Measurements from ENCODE around the gene FAM53B. TPM values are rescaled to one million over a fixed set of nuclear protein-coding genes. Genes with fewer than 3 reads are reported as not detected.

Gene FAM53B
- total RNA-seq, 1 experiment from 2014 or later = 14.9 TPM

DNA sequence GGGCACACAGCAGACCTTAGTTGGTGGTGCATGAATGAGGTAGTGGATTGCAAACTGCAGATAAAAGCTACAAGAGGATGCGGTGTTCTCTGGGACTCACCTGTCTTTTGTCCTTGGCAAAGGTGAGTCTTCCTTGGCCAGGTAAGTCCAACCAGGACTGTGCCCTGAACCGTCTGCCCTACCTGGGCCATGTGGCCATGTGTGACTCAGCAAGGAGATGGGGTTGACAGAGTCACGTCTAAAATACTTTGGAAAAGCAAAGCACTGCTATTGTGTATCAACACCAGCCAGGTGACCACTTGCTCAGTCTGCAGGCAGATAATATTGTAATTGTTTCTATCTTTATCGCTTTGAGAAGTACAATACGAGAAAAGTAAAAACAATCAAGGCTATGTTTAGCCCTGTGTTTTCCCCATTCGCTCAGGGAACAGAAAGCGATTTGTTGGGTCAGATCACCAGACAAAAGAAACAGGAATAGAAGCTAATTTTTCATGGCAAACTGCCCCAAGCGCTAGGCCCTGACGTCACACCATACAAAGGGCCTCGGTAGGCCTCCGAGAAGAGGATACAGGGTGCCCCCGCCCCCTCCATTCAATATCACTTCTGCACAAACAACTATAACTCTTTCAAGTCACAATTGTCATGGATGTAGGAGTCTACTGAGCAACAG lies 57.3 kb downstream of the FAM53B start:
- Mint-ChIP-seq H3K27me3 (ENCODE audit: insufficient read depth, unreplicated experiment) (no peaks in the 10 kb centered on the region), H3K4me1 (ENCODE audit: insufficient read depth, unreplicated experiment) (peaks cover 10% of the 10 kb centered on the region), H3K4me3 (ENCODE audit: unreplicated experiment) (no peak overlapping the region), H3K27ac (ENCODE audit: low read depth, unreplicated experiment) (no peak overlapping the region), H3K9me3 (ENCODE audit: unreplicated experiment) (no peaks in the 10 kb centered on the region), H3K36me3 (ENCODE audit: insufficient read depth, unreplicated experiment) (peaks cover 34% of the 10 kb centered on the region)
- CTCF ChIA-PET = interaction anchor here (0.5 to 0.6 kb wide), 2 partner anchors 55 to 236 kb away, joined by 3 read pairs; no protein-coding TSS in a partner anchor
- no TSS peak for BruUV-seq (replicated peaks)
- intact Hi-C loops (cut with micrococcal nuclease) = no loop called here
- POLR2A ChIA-PET = interaction anchor here (0.6 to 1.3 kb wide), 4 partner anchors 15 to 55 kb away, joined by 3 to 4 read pairs (median 3); no protein-coding TSS in a partner anchor
- TF ChIP-seq, protein P1, sequence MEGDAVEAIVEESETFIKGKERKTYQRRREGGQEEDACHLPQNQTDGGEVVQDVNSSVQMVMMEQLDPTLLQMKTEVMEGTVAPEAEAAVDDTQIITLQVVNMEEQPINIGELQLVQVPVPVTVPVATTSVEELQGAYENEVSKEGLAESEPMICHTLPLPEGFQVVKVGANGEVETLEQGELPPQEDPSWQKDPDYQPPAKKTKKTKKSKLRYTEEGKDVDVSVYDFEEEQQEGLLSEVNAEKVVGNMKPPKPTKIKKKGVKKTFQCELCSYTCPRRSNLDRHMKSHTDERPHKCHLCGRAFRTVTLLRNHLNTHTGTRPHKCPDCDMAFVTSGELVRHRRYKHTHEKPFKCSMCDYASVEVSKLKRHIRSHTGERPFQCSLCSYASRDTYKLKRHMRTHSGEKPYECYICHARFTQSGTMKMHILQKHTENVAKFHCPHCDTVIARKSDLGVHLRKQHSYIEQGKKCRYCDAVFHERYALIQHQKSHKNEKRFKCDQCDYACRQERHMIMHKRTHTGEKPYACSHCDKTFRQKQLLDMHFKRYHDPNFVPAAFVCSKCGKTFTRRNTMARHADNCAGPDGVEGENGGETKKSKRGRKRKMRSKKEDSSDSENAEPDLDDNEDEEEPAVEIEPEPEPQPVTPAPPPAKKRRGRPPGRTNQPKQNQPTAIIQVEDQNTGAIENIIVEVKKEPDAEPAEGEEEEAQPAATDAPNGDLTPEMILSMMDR (IDR thresholded peaks at IDR 0.05; ENCODE audit: unreplicated experiment) = no peak
- no peak for DNase-seq (ENCODE audit: unreplicated experiment)

DNA sequence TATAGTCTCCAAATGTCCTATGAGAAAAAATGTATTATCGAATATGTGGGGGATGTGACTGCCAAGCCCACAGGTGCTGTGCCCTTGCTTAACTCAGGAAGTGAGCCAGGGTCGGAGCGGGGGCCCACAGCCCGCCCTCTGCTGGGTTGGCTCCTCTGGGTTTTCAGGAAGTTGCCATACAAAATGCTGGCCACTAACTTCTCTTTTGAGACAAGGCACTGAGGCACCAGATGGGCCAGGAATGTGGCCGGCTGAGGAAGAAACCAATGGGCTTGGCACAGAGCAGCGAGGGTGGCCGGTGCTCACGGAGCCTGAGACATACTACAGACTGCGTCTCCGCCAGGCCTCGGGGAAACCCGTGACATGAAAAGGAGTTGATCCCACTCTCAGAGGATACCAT lies 58.9 kb downstream of the FAM53B start:
- H3K36me3 Mint-ChIP-seq (ENCODE audit: insufficient read depth, unreplicated experiment) = peaks cover 39% of the 10 kb centered on the region
- H3K27ac Mint-ChIP-seq (ENCODE audit: low read depth, unreplicated experiment) = no peak overlapping the region
- H3K4me3 Mint-ChIP-seq (ENCODE audit: unreplicated experiment) = no peak overlapping the region
- no peak for DNase-seq (ENCODE audit: unreplicated experiment)
- TF ChIP-seq, protein P1 (IDR thresholded peaks at IDR 0.05; ENCODE audit: unreplicated experiment) = no peak
- BruUV-seq (replicated peaks) = no TSS peak
- ChIA-PET CTCF (no interaction called here), POLR2A (interaction anchor here (0.7 kb wide), 1 partner anchor 76 kb away, joined by 3 read pairs; no protein-coding TSS in a partner anchor)
- no peaks in the 10 kb centered on the region for H3K27me3 Mint-ChIP-seq (ENCODE audit: insufficient read depth, unreplicated experiment)
- H3K9me3 Mint-ChIP-seq (ENCODE audit: unreplicated experiment) = no peaks in the 10 kb centered on the region
- peaks cover 10% of the 10 kb centered on the region for H3K4me1 Mint-ChIP-seq (ENCODE audit: insufficient read depth, unreplicated experiment)
- intact Hi-C loops (cut with micrococcal nuclease) = no loop called here

DNA sequence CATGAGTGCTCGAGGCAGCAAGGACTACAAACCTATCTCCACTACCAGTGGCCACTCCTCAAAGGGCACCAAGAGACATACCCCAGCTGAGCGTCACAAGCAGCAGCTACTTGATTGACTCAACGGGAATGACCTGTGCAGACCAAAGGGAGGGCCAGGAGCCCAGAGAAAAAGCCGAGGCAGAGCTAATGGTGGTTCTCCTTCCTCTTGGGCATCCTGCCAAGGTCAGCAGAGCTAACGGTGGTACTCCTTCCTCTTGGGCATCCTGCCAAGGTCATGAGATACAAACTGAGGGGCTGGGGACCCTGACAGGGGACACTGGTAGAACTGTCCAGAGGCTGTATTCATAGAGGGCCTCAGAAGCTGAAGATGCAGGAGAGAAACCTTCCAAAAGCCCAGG lies 60.4 kb downstream of the FAM53B start:
- Mint-ChIP-seq H3K4me1 (ENCODE audit: insufficient read depth, unreplicated experiment) (peaks cover 1% of the 10 kb centered on the region), H3K36me3 (ENCODE audit: insufficient read depth, unreplicated experiment) (peaks cover 31% of the 10 kb centered on the region), H3K9me3 (ENCODE audit: unreplicated experiment) (no peaks in the 10 kb centered on the region), H3K27me3 (ENCODE audit: insufficient read depth, unreplicated experiment) (no peaks in the 10 kb centered on the region), H3K27ac (ENCODE audit: low read depth, unreplicated experiment) (no peak overlapping the region), H3K4me3 (ENCODE audit: unreplicated experiment) (no peak overlapping the region)
- no peak for DNase-seq (ENCODE audit: unreplicated experiment)
- intact Hi-C loops (cut with micrococcal nuclease) = no loop called here
- BruUV-seq (replicated peaks) = no TSS peak
- ChIA-PET CTCF (interaction anchor here (0.6 to 1.5 kb wide), 2 partner anchors 12 to 57 kb away, joined by 3 to 5 read pairs; no protein-coding TSS in a partner anchor), POLR2A (no interaction called here)
- TF ChIP-seq, protein P1 (IDR thresholded peaks at IDR 0.05; ENCODE audit: unreplicated experiment) = no peak

DNA sequence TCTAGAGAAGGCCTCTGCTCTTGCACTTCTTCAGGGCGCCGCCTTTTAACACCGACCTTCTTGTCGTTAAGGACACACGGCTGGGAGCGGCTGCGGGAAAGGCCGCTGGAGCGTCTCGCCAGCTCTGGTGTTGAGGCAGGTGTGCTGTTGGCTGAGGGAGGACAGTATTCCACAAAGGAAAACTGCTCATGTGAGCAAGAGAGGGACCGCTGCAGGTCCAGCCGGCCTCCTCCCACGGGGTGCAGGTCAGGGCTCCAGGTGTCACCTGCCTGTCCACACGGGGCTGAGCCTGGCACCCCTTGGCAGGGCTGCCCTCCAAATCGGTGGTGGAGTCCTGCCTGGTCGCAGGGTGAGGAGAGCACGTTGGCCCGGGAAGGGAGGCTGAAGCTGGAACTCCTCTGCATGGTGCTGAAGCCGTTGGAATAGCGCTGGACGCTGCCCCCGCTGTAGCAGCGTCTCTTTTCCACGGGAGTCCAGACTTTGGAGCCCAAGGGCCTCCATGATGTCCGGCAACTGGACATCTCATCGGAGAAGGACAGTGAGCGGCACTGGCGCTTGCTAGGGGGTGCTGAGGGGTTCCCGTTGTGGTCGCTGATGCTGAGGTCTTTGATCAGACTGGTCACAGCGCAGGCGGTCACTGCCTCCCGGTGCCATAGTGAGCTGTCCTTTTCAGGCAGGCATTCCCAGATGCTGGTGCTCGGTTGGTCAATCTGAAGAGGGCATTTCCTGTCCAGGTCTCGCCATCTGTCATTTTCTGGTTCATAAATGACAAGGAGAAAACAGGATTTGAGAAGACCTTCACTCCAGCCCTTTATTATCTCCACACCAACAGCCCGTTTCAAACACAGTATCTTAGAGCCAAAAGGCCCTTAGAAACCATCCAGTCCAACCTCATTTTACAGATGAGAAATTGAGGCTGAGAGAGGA lies 62.3 kb downstream of the FAM53B start:
- H3K27me3 Mint-ChIP-seq (ENCODE audit: insufficient read depth, unreplicated experiment) = no peaks in the 10 kb centered on the region
- no peaks in the 10 kb centered on the region for H3K9me3 Mint-ChIP-seq (ENCODE audit: unreplicated experiment)
- H3K27ac Mint-ChIP-seq (ENCODE audit: low read depth, unreplicated experiment) = no peak overlapping the region
- TF ChIP-seq, protein P1 (IDR thresholded peaks at IDR 0.05; ENCODE audit: unreplicated experiment) = no peak
- no peak for DNase-seq (ENCODE audit: unreplicated experiment)
- ChIA-PET POLR2A (no interaction called here), CTCF (no interaction called here)
- H3K4me1 Mint-ChIP-seq (ENCODE audit: insufficient read depth, unreplicated experiment) = no peaks in the 10 kb centered on the region
- no peak overlapping the region for H3K4me3 Mint-ChIP-seq (ENCODE audit: unreplicated experiment)
- BruUV-seq (replicated peaks) = no TSS peak
- intact Hi-C loops (cut with micrococcal nuclease) = no loop called here
- peaks cover 29% of the 10 kb centered on the region for H3K36me3 Mint-ChIP-seq (ENCODE audit: insufficient read depth, unreplicated experiment)

All from MCF 10A (cell line).